ENCODE measurements around the gene CNFN.

GRCh38 chr19:42362342-42362741 lies 27.8 kb downstream of the CNFN start:
- TF ChIP-seq CTCF (IDR thresholded peaks at IDR 0.05; ENCODE audit: low read depth, low read length, poor library complexity, severe bottlenecking) (no peak), EZH2phosphoT487 (IDR thresholded peaks at IDR 0.05; ENCODE audit: borderline replicate concordance, low read length) (no peak)
